Activated CD4-positive, alpha-beta T cell treated with anti-CD3 and anti-CD28 coated beads, Interleukin-10, Interleukin-2, amounts not matched to agents 100 ng/mL and 50 ng/mL, durations not matched to agents 16 hours and 8 hours (primary cell): ENCODE data around the gene CHFR.
A peak's percentile ranks its signal among the peaks of the same experiment; 100 is the strongest.
"Not testable (repeated sequence)": the region's sequence is repeated elsewhere in the genome, so short reads cannot be mapped to it uniquely, and the experiment has no call there.

Experiments used
- DNase-seq: peaks from one replicate; pipeline ENCODE4 v3.0.0-alpha.2; 2020

Gene CHFR, protein sequence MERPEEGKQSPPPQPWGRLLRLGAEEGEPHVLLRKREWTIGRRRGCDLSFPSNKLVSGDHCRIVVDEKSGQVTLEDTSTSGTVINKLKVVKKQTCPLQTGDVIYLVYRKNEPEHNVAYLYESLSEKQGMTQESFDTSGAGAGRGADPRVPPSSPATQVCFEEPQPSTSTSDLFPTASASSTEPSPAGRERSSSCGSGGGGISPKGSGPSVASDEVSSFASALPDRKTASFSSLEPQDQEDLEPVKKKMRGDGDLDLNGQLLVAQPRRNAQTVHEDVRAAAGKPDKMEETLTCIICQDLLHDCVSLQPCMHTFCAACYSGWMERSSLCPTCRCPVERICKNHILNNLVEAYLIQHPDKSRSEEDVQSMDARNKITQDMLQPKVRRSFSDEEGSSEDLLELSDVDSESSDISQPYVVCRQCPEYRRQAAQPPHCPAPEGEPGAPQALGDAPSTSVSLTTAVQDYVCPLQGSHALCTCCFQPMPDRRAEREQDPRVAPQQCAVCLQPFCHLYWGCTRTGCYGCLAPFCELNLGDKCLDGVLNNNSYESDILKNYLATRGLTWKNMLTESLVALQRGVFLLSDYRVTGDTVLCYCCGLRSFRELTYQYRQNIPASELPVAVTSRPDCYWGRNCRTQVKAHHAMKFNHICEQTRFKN

GRCh38 chr12:132887513-132888351 is at the start of gene CHFR:
CHFR (minus strand) TSS chr12:132887605; CDS start chr12:132887328, 277 bp downstream.
- peak; percentile 98 for DNase-seq

DNA sequence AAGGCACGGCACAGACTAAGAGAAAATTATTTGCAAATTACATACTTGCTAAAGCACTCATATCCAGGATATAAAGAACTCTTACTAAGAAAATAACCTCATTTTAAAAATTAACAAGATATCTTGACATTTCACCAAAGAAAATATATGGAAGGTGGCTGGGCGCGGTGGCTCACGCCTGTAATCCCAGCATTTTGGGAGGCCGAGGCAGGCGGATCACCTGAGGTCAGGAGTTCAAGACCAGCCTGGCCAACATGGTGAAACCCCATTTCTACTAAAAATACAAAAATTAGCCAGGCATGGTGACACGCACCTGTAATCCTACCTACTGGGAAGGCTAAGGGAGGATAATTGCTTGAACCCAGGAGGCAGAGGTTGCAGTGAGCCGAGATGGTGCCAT is 49.5 kb upstream of the CHFR start:
- not testable (repeated sequence) for DNase-seq

DNA sequence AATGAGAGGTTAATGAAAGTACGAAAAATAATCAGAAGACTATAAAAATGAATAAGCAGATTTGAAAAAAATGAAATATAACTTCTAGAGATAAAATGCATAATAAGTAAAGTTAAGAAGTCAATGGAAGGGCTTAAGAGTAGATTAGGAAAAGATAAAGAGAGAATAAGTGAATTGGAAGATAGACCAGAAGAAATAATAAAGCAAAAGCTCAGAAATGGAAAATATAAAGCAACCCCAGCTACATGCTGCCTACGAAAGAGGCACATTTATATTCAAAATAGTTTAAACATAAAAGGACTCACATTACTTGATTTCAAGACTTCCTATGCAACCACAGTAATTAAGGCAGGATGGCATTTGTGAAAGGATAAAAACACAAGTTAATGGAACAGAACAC is 48.8 kb upstream of the CHFR start:
- no peak for DNase-seq

DNA sequence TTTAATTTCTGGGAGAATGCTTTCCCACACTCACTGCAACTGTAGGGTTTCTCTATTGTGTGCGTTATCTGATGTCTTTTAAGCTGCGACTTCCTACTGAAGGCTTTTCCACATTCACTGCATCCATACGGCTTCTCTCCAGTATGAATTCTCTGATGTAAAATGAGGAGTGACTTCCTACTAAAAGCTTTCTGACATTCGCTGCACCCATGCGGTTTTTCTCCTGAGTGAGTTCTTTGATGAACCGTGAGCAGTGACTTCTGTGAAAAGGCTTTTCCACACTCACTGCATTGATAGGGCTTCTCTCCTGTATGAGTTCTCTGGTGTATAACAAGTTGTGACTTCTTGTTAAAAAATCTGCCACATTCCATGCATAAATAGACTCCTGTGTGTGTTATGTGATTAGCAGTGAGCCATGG is 39.0 kb upstream of the CHFR start:
- DNase-seq = no peak

- no peak for DNase-seq
Measured at GRCh38 chr12:132925597-132926414, 38.4 kb upstream of the CHFR start.

- no peak for DNase-seq
Measured at GRCh38 chr12:132924356-132924755, 37.0 kb upstream of the CHFR start.

DNA sequence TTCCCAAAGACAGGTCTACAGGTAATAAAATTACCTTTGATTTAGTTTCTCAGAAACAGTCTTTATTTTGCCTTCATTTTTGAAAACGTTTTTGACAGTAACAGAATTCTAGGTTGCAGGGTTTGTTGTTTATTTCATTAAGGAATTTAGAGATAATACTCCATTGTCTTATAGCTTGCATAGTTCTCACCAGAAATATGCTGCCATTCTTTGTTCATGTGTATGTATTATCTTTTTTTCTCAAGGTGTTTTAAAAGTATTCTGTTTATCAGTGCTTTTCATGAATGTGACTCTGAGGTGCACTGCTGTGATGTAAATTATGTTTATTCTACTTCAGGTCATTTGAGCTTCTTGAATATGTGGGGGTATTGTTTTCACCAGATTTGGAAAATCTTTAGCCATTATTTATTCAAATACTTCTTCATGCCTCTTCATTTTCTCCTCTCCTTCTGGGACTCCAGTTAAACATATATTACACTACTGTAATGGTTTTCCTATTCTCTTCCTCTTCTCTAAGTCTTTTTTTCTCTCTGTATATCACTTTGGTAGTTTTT is 36.0 kb upstream of the CHFR start:
- no peak for DNase-seq

- DNase-seq = no peak
Measured at GRCh38 chr12:132922676-132923075, 35.3 kb upstream of the CHFR start.

DNA sequence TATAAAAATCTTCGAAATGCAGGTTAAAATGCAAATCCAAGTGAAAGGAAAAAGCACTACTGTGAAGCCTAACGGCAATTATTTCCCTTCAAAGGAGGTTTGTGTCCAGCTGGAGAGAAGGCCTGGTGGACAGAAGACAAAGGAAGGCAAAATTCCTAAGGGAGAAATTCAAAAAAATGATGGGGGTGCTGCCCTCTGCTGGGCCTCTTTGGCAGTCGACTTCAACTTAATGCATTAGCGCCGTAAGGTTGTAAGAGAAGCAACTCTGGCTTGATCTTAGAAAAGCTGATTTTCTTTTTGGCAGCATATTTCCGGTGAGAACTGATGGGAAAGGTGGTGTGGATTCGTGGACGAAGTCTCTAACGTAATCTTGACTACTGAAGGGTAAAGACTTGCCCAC is 34.3 kb upstream of the CHFR start:
- DNase-seq = no peak

- DNase-seq = no peak
Measured at GRCh38 chr12:132918680-132919079, 31.3 kb upstream of the CHFR start.

GRCh38 chr12:132909030-132909368 is 21.6 kb upstream of the CHFR start:
- no peak for DNase-seq

- peak; percentile 95 for DNase-seq
Measured at GRCh38 chr12:132908145-132909029, 21.0 kb upstream of the CHFR start.

DNA sequence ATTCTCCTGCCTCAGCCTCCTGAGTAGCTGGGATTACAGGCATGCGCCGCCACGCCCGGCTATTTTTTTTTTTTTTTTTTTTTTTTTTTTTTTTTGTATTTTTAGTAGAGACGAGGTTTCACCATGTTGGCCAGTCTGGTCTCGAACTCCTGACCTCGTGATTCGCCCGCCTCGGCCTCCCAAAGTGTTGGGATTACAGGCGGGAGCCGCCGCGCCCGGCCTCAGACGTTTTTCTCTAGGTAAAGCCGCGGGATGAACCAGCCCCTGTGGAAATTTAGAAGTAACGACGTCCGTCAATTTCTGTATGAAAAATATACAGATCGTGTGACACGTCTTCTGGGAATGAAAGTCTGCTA is 20.4 kb upstream of the CHFR start:
- DNase-seq = not testable (repeated sequence)

- DNase-seq = no peak
Measured at GRCh38 chr12:132907216-132907615, 19.8 kb upstream of the CHFR start.

DNA sequence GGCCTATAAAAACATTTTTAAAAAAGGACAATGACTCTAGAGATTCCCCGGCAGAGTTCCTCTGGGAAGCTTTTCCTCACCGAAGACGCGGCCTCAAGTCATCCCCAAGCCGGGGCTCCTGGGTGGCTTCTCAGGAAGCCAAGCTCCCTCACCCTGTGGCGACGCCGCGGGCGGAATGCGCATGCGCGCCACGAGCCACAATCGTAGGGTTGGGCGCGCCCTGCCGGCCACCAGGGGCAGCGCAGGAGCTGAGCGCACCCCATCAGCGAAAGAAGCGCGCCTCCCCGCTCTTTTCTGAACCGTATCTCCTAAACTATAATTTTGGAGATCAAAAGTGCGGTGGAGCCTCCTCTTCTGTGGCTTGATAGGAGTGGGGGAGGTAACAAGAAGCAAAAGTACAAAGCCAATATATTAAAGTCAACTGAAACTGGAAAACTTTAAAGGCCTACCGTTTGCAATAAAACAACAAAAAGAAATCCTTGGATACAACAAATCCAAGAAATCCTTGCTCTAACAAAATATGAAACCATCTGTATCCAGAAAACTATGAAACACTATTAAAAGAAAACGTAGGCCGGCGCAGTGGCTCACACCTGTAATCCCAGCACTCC is 17.4 kb upstream of the CHFR start:
- DNase-seq = peak; percentile 86

DNA sequence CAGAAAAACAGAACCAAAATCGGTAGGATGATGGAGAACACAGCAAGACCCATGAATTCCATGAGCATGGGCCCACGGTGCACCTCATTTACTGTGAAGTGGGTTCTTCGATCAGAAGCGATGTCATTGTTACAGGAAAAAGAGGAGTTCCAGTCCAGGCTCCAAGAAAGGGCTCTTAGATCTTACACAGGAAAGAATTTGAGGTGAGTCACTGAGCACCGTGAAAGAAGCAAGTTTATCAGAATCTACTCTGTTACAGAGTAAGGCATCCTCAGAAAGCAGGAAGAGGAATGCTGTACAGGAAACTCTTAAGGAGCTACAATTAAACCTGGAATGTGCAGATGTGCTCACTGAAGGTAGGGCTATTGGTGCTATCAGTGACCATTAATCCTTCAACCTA is 11.6 kb upstream of the CHFR start:
- DNase-seq = no peak

DNA sequence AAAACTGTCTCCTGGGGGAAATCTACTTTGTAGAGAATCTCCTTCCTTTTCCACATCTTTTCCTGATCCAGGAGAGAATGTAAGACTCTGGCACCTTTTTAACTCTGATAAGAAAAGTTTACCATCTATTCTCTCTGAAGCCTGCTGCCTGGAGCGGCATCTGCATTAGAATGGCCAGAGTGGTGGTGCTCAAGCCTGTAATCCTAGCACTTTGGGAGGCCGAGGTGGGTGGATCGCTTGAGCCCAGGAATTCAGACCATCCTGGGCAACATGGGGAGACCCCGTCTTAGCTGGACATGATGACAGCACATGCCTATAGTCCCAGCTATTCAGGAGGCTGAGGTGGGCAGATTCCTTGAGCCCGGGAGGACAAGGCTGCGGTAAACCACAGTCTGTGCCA is 1.4 kb upstream of the CHFR start:
- DNase-seq = no peak

DNA sequence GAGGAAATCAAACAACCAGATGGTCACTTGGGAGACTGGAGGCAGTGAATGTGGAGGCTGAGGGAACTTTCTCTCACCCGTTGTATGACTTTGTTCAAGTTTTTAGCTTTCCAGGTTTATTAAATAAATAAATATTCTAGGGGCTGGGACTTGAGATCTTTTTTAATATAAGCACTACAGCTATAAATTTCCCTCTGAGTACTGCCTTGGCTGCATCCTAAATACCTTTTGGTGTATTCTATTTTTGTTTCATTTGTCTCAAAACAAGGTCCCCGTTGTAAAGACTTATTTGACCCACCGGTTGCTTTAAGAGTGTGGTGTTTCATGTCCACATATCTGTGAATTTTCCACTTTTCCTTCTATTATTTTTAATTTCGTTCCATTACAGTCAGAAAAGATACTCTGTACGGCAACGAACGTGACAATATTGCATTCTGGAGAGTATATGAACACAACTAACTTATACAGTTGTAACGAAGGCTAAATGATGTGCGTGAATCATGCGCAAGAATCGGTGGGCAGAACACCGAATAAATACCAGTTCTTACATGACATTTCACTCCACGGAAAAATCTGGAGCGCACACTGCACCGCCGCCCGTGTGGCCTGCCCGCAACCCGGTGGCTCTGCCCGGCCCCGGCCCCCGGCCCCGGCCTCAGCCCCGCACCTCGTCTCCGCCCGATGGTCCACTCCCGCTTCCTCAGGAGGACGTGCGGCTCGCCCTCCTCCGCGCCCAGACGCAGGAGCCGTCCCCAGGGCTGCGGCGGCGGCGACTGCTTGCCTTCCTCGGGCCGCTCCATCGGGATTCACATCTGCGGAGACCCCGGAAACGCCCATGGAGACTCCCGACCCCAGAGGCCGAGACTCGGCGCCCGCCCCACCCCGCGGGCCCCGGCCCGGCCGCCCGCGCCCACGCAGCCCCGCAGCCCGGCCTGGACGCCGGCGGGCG is 602 bp downstream of the CHFR start:
- peak; percentile 4 for DNase-seq

DNA sequence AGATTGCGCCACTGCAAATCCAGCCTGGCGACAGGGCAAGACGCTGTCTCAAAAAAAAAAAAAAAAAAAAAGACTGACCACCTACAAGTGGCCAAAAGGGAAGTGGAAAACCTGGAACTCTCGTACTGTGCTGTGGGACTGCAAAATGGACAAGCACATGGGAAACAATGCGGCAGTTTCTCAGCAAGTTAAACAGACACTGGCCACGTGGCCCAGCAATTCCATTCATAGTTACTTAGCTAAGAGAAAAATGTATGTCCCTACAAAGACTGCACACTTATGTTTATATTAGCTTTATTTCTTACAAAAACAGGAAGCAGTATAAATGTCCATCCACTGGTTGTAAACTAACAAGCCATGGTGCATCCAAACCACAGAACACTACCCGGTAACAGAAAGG is 5.6 kb downstream of the CHFR start:
- no peak for DNase-seq

GRCh38 chr12:132874620-132875019 is 12.8 kb downstream of the CHFR start:
- not testable (repeated sequence) for DNase-seq
